MM.1S (cell line): ENCODE data around the gene UST.
A peak's percentile ranks its signal among the peaks of the same experiment; 100 is the strongest.

Experiments
- DNase-seq: peaks from one replicate; pipeline ENCODE4 v3.0.0-alpha.2; 2015
- H2AFZ ChIP-seq: fragments of 300-600 bp; sonication (generic); 2 replicates; pipeline ENCODE4 v1.6.0; 2016; ENCODE audit warnings: antibody characterized with exemption, low read length
- H3F3A ChIP-seq: fragments of 300-600 bp; sonication (generic); 2 replicates; pipeline ENCODE4 v1.6.1; 2016; ENCODE audit warnings: mild to moderate bottlenecking, antibody characterized with exemption, low read length, moderate library complexity, mixed read lengths; ENCODE audit not compliant: insufficient read depth
- H3K27ac ChIP-seq: fragments of 300-600 bp; sonication (generic); 2 replicates; pipeline ENCODE4 v1.5.1; 2016; ENCODE audit warnings: mild to moderate bottlenecking, low read length
- H3K27me3 ChIP-seq: fragments of 300-600 bp; sonication (generic); replicated peaks from 2 replicates; pipeline ENCODE4 v1.6.0; 2016; ENCODE audit warnings: low read length; ENCODE audit not compliant: insufficient read depth
- H3K36me3 ChIP-seq: fragments of 300-600 bp; sonication (generic); replicated peaks from 2 replicates; pipeline ENCODE4 v1.6.1; 2016; ENCODE audit warnings: mild to moderate bottlenecking, low read length, mixed read lengths; ENCODE audit not compliant: insufficient read depth
- H3K4me1 ChIP-seq: fragments of 300-600 bp; sonication (generic); 2 replicates; pipeline ENCODE4 v1.6.1; 2016; ENCODE audit warnings: low read length, mixed read lengths
- H3K4me2 ChIP-seq: fragments of 300-600 bp; sonication (generic); 2 replicates; pipeline ENCODE4 v1.6.0; 2016; ENCODE audit warnings: low read depth, low read length
- H3K4me3 ChIP-seq: fragments of 300-600 bp; sonication (generic); 2 replicates; pipeline ENCODE4 v1.5.1; 2016; ENCODE audit warnings: low read length, mixed read lengths
- H3K79me2 ChIP-seq: fragments of 300-600 bp; sonication (generic); 2 replicates; pipeline ENCODE4 v1.6.1; 2016; ENCODE audit warnings: mixed run types, low read length, mixed read lengths
- H3K9ac ChIP-seq: fragments of 300-600 bp; sonication (generic); 2 replicates; pipeline ENCODE4 v1.6.1; 2016; ENCODE audit warnings: low read length, mixed read lengths
- H3K9me2 ChIP-seq: fragments of 300-600 bp; sonication (generic); replicated peaks from 2 replicates; pipeline ENCODE4 v1.6.1; 2016; ENCODE audit warnings: mild to moderate bottlenecking, low read length, mixed read lengths; ENCODE audit not compliant: insufficient read depth
- H3K9me3 ChIP-seq: fragments of 300-600 bp; sonication (generic); replicated peaks from 2 replicates; pipeline ENCODE4 v1.6.1; 2016; ENCODE audit warnings: mild to moderate bottlenecking, low read length, mixed read lengths; ENCODE audit not compliant: insufficient read depth
- H4K20me1 ChIP-seq: fragments of 300-600 bp; sonication (generic); 2 replicates; pipeline ENCODE4 v1.6.1; 2016; ENCODE audit warnings: mild to moderate bottlenecking, low read length, moderate library complexity, mixed read lengths; ENCODE audit not compliant: insufficient read depth
- CTCF ChIP-seq: fragments of 300-600 bp; sonication (generic); IDR thresholded peaks from 2 replicates; pipeline ENCODE4 v1.5.1; 2016; ENCODE audit warnings: antibody characterized with exemption, low read length, mixed read lengths
- EZH2 ChIP-seq: fragments of 300-600 bp; sonication (generic); optimal IDR thresholded peaks from 2 replicates; pipeline ENCODE3; 2017; ENCODE audit warnings: low read depth, mild to moderate bottlenecking, antibody characterized with exemption, low read length, mixed read lengths
- EZH2phosphoT487 ChIP-seq: fragments of 300-600 bp; sonication (generic); IDR thresholded peaks from 2 replicates; pipeline ENCODE4 v1.6.1; 2018; ENCODE audit warnings: antibody characterized with exemption, low read length

The UST gene

GRCh38 chr6:149026530-149026942 lies 279.7 kb downstream of the UST start:
- Histone ChIP-seq H3K9me2 (no peaks in the 10 kb centered on the region), H3K36me3 (no peaks in the 10 kb centered on the region), H3K4me1 (no peaks in the 10 kb centered on the region), H3K4me2 (no peak overlapping the region), H2AFZ (no peak overlapping the region), H4K20me1 (no peaks in the 10 kb centered on the region), H3K4me3 (no peak overlapping the region), H3K9me3 (no peaks in the 10 kb centered on the region), H3K79me2 (no peaks in the 10 kb centered on the region), H3K27me3 (no peaks in the 10 kb centered on the region), H3K27ac (no peak overlapping the region), H3K9ac (no peak overlapping the region), H3F3A (no peaks in the 10 kb centered on the region)
- peak; percentile 22; the same call in 1 of the 2 replicates for TF ChIP-seq CTCF
- TF ChIP-seq EZH2, result no peak
- DNase-seq, result no peak

GRCh38 chr6:149027484-149027883 lies 280.7 kb downstream of the UST start:
- no peaks in the 10 kb centered on the region for H3K27me3 ChIP-seq
- no peak overlapping the region for H3K9ac ChIP-seq
- no peak for TF ChIP-seq EZH2
- TF ChIP-seq EZH2phosphoT487, result no peak
- TF ChIP-seq CTCF, result no peak
- no peak overlapping the region for H2AFZ ChIP-seq
- no peaks in the 10 kb centered on the region for H3K36me3 ChIP-seq
- no peaks in the 10 kb centered on the region for H3F3A ChIP-seq
- H3K4me1 ChIP-seq, result no peaks in the 10 kb centered on the region
- H3K79me2 ChIP-seq, result no peaks in the 10 kb centered on the region
- no peaks in the 10 kb centered on the region for H3K9me2 ChIP-seq
- H3K4me3 ChIP-seq, result no peak overlapping the region
- DNase-seq, result no peak
- H3K4me2 ChIP-seq, result no peak overlapping the region
- H3K9me3 ChIP-seq, result no peaks in the 10 kb centered on the region
- H3K27ac ChIP-seq, result no peak overlapping the region
- H4K20me1 ChIP-seq, result no peaks in the 10 kb centered on the region

- H2AFZ ChIP-seq, result no peak overlapping the region
- H3K4me3 ChIP-seq, result no peak overlapping the region
- DNase-seq, result peak; percentile 52
- H3K36me3 ChIP-seq, result no peaks in the 10 kb centered on the region
- no peak overlapping the region for H3K4me2 ChIP-seq
- no peaks in the 10 kb centered on the region for H3F3A ChIP-seq
- H3K79me2 ChIP-seq, result no peaks in the 10 kb centered on the region
- H4K20me1 ChIP-seq, result no peaks in the 10 kb centered on the region
- no peak overlapping the region for H3K27ac ChIP-seq
- H3K9me3 ChIP-seq, result no peaks in the 10 kb centered on the region
- TF ChIP-seq CTCF, result peak; percentile 46
- no peak for TF ChIP-seq EZH2phosphoT487
- TF ChIP-seq EZH2, result no peak
- H3K9ac ChIP-seq, result no peak overlapping the region
- H3K4me1 ChIP-seq, result no peaks in the 10 kb centered on the region
- H3K9me2 ChIP-seq, result no peaks in the 10 kb centered on the region
- no peaks in the 10 kb centered on the region for H3K27me3 ChIP-seq
These were observed 282.1 kb downstream of the UST start for GRCh38 chr6:149028767-149029405.
